Nephron progenitor cell (in vitro differentiated cells): Measurements from ENCODE around the gene HNRNPF.

Source experiments
- DNase-seq: peaks from one replicate; pipeline ENCODE4 v3.0.0; 2021
- H3K27ac Mint-ChIP-seq: 2 replicates; pipeline ENCODE4 v1.8.0; 2021; ENCODE audit warnings: mild to moderate bottlenecking, moderate library complexity, mixed read lengths
- H3K27me3 Mint-ChIP-seq: 2 replicates; pipeline ENCODE4 v1.8.0; 2021; ENCODE audit warnings: mild to moderate bottlenecking, low read depth, mixed read lengths; ENCODE audit not compliant: poor library complexity
- H3K36me3 Mint-ChIP-seq: 2 replicates; pipeline ENCODE4 v1.8.0; 2021; ENCODE audit warnings: low read depth, mixed read lengths
- H3K4me1 Mint-ChIP-seq: 2 replicates; pipeline ENCODE4 v1.8.0; 2021; ENCODE audit warnings: mixed read lengths
- H3K4me3 Mint-ChIP-seq: 2 replicates; pipeline ENCODE4 v1.8.0; 2021; ENCODE audit warnings: mild to moderate bottlenecking, moderate library complexity, mixed read lengths
- H3K9me3 Mint-ChIP-seq: 2 replicates; pipeline ENCODE4 v1.8.0; 2021; ENCODE audit warnings: mild to moderate bottlenecking, moderate library complexity, mixed read lengths
- CTCF ChIP-seq: fragments of 200-600 bp; sonication (generic); IDR thresholded peaks from 2 replicates; pipeline ENCODE4 v1.5.0; 2021; ENCODE audit warnings: antibody characterized with exemption

HNRNPF gene

GRCh38 chr10:43373461-43373860 lies 35.5 kb downstream of the HNRNPF start:
- H3K27me3 Mint-ChIP-seq = peaks cover 8% of the 10 kb centered on the region
- no peak for TF ChIP-seq CTCF
- peaks cover 24% of the 10 kb centered on the region for H3K4me1 Mint-ChIP-seq
- no peak overlapping the region for H3K27ac Mint-ChIP-seq
- no peaks in the 10 kb centered on the region for H3K36me3 Mint-ChIP-seq
- no peak for DNase-seq
- H3K9me3 Mint-ChIP-seq = no peaks in the 10 kb centered on the region
- H3K4me3 Mint-ChIP-seq = no peak overlapping the region

DNA sequence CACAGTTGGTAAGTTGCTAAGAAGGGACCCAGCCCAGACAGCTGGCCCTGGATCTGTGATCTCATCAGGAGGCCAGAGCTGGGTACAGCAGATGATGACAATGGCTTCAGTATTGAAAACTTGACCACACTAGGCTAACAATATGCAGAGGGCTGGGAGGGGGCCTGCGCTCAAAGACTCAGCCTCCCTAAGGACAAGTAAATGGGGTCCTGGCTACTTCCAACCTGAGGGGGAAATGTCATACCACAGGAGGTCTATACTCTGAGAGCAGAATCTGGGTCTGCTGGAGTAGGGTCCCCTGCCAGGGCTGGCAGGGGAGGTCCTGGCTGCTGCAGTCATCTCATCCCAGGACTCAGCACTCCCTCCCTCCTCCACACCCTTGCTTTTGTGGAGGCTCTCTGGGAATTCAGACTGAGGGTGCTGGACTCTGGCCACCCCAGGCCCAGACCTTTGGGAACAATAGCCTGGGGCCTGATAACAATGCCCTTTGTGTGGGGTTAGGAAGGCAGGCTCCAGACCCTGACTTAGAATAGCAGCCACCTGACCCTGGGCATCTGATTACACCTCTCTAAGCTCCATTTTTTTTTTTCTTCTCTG lies 36.1 kb downstream of the HNRNPF start:
- no peak for DNase-seq
- H3K4me1 Mint-ChIP-seq = peaks cover 24% of the 10 kb centered on the region
- TF ChIP-seq CTCF = no peak
- H3K9me3 Mint-ChIP-seq = no peaks in the 10 kb centered on the region
- no peak overlapping the region for H3K27ac Mint-ChIP-seq
- no peak overlapping the region for H3K4me3 Mint-ChIP-seq
- no peaks in the 10 kb centered on the region for H3K36me3 Mint-ChIP-seq
- peaks cover 8% of the 10 kb centered on the region for H3K27me3 Mint-ChIP-seq

DNA sequence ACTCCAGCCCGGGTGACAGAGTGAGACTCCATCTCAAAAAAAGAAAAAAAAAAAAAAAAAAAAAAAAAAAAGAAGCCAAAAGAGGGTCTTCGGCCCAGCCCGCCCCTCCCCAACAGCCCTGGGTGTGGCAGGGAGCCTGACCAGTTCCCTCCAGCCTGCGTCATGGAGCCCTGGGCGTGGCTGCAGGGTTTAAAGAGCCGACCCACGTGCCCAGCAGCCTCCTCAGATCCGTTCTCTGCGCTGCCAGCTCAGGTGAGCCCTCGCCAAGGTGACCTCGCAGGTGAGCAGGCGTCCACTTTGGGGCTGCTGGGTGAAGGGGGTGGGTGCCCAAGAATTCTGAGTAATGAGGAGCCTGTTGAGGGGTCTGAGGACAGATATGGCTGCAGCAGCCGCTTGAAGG lies 37.6 kb downstream of the HNRNPF start, which contains the start of gene FXYD4:
TSS of gene FXYD4 (plus strand) at position 219 of the 400 bp plus-strand sequence. CDS start 2,111 bp downstream, outside the sequence.
- DNase-seq = no peak
- H3K9me3 Mint-ChIP-seq = no peaks in the 10 kb centered on the region
- H3K27me3 Mint-ChIP-seq = peaks cover 3% of the 10 kb centered on the region
- TF ChIP-seq CTCF = no peak
- peaks cover 24% of the 10 kb centered on the region for H3K4me1 Mint-ChIP-seq
- H3K36me3 Mint-ChIP-seq = no peaks in the 10 kb centered on the region
- no peak within 1 kb of the TSS for H3K4me3 Mint-ChIP-seq
- no peak within 1 kb of the TSS for H3K27ac Mint-ChIP-seq

DNA sequence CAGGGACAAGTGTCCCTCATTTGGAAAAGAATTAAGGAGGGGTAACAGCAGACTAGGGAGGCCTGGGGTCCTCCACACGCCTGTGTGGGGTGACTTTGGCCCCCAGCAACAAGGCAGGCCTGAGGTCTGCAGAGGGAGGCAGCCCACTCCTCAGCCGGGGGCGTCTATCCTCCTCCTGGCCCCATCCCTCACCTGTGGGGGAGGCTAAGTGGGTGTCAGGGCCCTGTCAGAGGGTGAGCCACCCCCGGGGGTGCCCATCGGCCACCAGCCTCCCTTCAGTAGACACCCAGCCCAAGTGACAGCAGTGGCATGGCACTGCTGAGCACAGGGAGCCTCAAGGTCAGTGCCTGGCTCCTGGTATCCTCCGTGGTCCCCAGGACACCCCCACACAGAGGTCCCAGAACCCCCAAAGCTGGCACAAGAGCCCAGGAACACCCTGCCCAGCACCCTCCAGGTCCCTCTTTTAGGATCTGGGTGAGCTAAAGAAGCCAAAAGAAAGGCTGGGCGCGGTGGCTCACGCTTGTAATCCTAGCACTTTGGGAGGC lies 38.2 kb downstream of the HNRNPF start:
- H3K9me3 Mint-ChIP-seq = no peaks in the 10 kb centered on the region
- H3K4me1 Mint-ChIP-seq = peaks cover 24% of the 10 kb centered on the region
- H3K27ac Mint-ChIP-seq = no peak overlapping the region
- no peak for TF ChIP-seq CTCF
- H3K36me3 Mint-ChIP-seq = no peaks in the 10 kb centered on the region
- DNase-seq = no peak
- peaks cover 3% of the 10 kb centered on the region for H3K27me3 Mint-ChIP-seq
- no peak overlapping the region for H3K4me3 Mint-ChIP-seq

GRCh38 chr10:43369921-43370320 lies 39.1 kb downstream of the HNRNPF start:
- H3K27me3 Mint-ChIP-seq = peaks cover 5% of the 10 kb centered on the region
- H3K9me3 Mint-ChIP-seq = no peaks in the 10 kb centered on the region
- no peak overlapping the region for H3K27ac Mint-ChIP-seq
- H3K4me1 Mint-ChIP-seq = peaks cover 20% of the 10 kb centered on the region
- H3K36me3 Mint-ChIP-seq = no peaks in the 10 kb centered on the region
- no peak for TF ChIP-seq CTCF
- no peak overlapping the region for H3K4me3 Mint-ChIP-seq
- DNase-seq = no peak

DNA sequence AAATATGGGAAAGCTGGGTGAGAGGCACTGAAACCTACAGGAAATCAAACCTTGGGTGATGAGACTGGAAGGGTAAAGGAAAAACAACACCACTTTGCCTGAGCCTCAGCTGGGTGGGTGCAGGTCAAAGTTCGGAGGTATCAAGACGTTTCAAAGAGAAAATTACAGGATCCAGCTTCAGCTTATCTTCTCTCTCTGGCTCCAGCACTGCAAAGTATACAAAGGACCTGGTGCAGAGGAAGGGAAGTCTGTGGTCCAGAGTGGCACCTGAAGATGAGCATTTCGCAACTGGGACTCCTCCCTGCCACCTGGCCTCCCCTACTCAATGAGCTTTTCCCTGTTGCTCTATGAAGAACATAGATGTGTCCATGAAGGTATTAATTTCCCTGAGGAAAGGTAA lies 44.0 kb downstream of the HNRNPF start:
- H3K9me3 Mint-ChIP-seq = peaks cover 4% of the 10 kb centered on the region
- no peak for DNase-seq
- H3K27me3 Mint-ChIP-seq = peaks cover 16% of the 10 kb centered on the region
- TF ChIP-seq CTCF = no peak
- H3K36me3 Mint-ChIP-seq = no peaks in the 10 kb centered on the region
- peaks cover 21% of the 10 kb centered on the region for H3K4me1 Mint-ChIP-seq
- no peak overlapping the region for H3K4me3 Mint-ChIP-seq
- no peak overlapping the region for H3K27ac Mint-ChIP-seq
